Measurements from ENCODE around the gene MAP4K5.

Gene MAP4K5

DNA sequence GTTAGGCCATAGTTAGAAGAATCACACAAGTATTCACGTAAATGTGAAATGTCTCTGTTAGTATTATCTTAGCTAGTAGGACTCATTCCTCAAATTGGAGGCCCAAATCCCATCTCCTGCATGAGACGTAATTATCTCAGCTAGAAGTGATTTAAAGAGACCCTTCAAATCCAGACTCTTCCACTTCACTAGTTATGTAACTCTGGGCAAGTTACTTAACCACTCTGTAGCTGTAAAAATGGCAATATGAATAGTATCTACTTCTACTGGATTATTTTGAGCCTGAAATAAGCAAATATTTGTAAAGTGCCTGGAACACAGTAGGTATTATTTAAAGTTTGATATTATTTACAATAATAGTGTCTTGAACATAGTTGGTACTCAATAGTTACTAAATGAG lies 107.3 kb downstream of the MAP4K5 start:
- H3K4me3 ChIP-seq (ENCODE audit: low read depth in 1 of 2, low read length in 1 of 2): no peak overlapping the region
- no peaks in the 10 kb centered on the region for H3K36me3 ChIP-seq
- H3K27ac ChIP-seq: no peak overlapping the region
- no peaks in the 10 kb centered on the region for H3K4me1 ChIP-seq (ENCODE audit: control insufficient read depth in 1 of 2, insufficient read depth in 1 of 2, low read depth in 1 of 2, low read length in 1 of 2)
- H3K9me3 ChIP-seq: no peaks in the 10 kb centered on the region
- TF ChIP-seq, protein P1, sequence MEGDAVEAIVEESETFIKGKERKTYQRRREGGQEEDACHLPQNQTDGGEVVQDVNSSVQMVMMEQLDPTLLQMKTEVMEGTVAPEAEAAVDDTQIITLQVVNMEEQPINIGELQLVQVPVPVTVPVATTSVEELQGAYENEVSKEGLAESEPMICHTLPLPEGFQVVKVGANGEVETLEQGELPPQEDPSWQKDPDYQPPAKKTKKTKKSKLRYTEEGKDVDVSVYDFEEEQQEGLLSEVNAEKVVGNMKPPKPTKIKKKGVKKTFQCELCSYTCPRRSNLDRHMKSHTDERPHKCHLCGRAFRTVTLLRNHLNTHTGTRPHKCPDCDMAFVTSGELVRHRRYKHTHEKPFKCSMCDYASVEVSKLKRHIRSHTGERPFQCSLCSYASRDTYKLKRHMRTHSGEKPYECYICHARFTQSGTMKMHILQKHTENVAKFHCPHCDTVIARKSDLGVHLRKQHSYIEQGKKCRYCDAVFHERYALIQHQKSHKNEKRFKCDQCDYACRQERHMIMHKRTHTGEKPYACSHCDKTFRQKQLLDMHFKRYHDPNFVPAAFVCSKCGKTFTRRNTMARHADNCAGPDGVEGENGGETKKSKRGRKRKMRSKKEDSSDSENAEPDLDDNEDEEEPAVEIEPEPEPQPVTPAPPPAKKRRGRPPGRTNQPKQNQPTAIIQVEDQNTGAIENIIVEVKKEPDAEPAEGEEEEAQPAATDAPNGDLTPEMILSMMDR (IDR thresholded peaks at IDR 0.05): no peak
- H3K27me3 ChIP-seq: no peaks in the 10 kb centered on the region

DNA sequence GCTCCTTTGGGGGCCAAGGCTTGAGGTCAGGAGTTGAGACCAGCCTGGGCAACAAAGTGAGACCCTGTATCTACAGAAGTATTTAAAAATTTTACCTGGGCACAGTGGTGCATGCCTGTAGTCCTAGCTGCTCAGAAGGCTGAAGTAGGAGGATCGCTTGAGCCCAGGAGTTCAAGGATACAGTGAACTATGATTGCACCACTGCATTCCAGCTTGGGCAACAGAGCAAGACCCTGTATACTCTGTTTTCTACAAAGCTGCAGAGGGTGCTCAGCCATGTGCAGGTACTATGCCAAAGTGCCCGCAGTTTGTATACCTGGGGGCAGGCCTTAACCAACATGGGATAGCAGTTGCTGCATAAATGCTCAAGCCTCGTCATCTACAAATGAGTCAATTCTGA lies 108.8 kb downstream of the MAP4K5 start:
- no peaks in the 10 kb centered on the region for H3K36me3 ChIP-seq
- no peak overlapping the region for H3K27ac ChIP-seq
- H3K27me3 ChIP-seq: no peaks in the 10 kb centered on the region
- TF ChIP-seq, protein P1 (IDR thresholded peaks at IDR 0.05): no peak
- H3K9me3 ChIP-seq: no peaks in the 10 kb centered on the region
- H3K4me1 ChIP-seq (ENCODE audit: control insufficient read depth in 1 of 2, insufficient read depth in 1 of 2, low read depth in 1 of 2, low read length in 1 of 2): no peaks in the 10 kb centered on the region
- H3K4me3 ChIP-seq (ENCODE audit: low read depth in 1 of 2, low read length in 1 of 2): no peak overlapping the region

DNA sequence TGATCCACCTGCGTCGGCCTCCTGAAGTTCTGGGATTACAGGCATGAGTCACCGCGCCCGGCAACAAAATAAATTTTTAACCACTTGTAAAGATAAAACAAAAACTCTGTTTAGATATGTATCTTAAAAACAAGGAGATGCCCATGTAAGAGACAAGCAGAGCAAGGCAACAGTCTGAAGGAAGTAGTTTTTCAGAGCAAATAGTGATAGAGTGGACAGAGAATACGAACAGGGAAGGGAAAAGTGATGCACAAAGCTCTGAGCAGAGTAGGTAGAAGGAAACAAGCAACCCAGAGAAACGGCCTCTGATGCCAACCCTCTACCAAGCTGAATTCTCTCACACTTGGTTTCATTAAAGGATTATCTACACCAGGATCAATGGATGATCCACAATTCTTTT lies 110.9 kb downstream of the MAP4K5 start:
- no peaks in the 10 kb centered on the region for H3K36me3 ChIP-seq
- no peak overlapping the region for H3K27ac ChIP-seq
- TF ChIP-seq, protein P1 (IDR thresholded peaks at IDR 0.05): no peak
- H3K9me3 ChIP-seq: no peaks in the 10 kb centered on the region
- H3K27me3 ChIP-seq: no peaks in the 10 kb centered on the region
- H3K4me1 ChIP-seq (ENCODE audit: control insufficient read depth in 1 of 2, insufficient read depth in 1 of 2, low read depth in 1 of 2, low read length in 1 of 2): no peaks in the 10 kb centered on the region
- H3K4me3 ChIP-seq (ENCODE audit: low read depth in 1 of 2, low read length in 1 of 2): no peak overlapping the region

- no peak overlapping the region for H3K27ac ChIP-seq
- no peaks in the 10 kb centered on the region for H3K27me3 ChIP-seq
- H3K4me1 ChIP-seq (ENCODE audit: control insufficient read depth in 1 of 2, insufficient read depth in 1 of 2, low read depth in 1 of 2, low read length in 1 of 2): no peaks in the 10 kb centered on the region
- H3K9me3 ChIP-seq: no peaks in the 10 kb centered on the region
- H3K4me3 ChIP-seq (ENCODE audit: low read depth in 1 of 2, low read length in 1 of 2): no peak overlapping the region
- TF ChIP-seq, protein P1 (IDR thresholded peaks at IDR 0.05): no peak
- H3K36me3 ChIP-seq: no peaks in the 10 kb centered on the region
These were observed 114.5 kb downstream of the MAP4K5 start for GRCh38 chr14:50417853-50418252.

- TF ChIP-seq, protein P1 (IDR thresholded peaks at IDR 0.05): no peak
These were observed 121.4 kb downstream of the MAP4K5 start for GRCh38 chr14:50410921-50411320.

GRCh38 chr14:50410071-50410470 lies 122.3 kb downstream of the MAP4K5 start:
- Histone ChIP-seq H3K27ac (no peak overlapping the region), H3K4me1 (ENCODE audit: control insufficient read depth in 1 of 2, insufficient read depth in 1 of 2, low read depth in 1 of 2, low read length in 1 of 2) (no peaks in the 10 kb centered on the region), H3K4me3 (ENCODE audit: low read depth in 1 of 2, low read length in 1 of 2) (no peak overlapping the region), H3K9me3 (no peaks in the 10 kb centered on the region), H3K27me3 (no peaks in the 10 kb centered on the region), H3K36me3 (no peaks in the 10 kb centered on the region)
- TF ChIP-seq, protein P1 (IDR thresholded peaks at IDR 0.05): no peak

More at GRCh38 chr14:50410921-50411320, 121.4 kb downstream of the MAP4K5 start:
- no peaks in the 10 kb centered on the region for H3K9me3 ChIP-seq
- H3K4me1 ChIP-seq (ENCODE audit: control insufficient read depth in 1 of 2, insufficient read depth in 1 of 2, low read depth in 1 of 2, low read length in 1 of 2): no peaks in the 10 kb centered on the region
- no peaks in the 10 kb centered on the region for H3K36me3 ChIP-seq
- H3K27me3 ChIP-seq: no peaks in the 10 kb centered on the region
- H3K27ac ChIP-seq: no peak overlapping the region
- H3K4me3 ChIP-seq (ENCODE audit: low read depth in 1 of 2, low read length in 1 of 2): no peak overlapping the region
